ENCODE data around the gene DYRK1A. TPM values are rescaled to one million over a fixed set of nuclear protein-coding genes. Genes with fewer than 3 reads are reported as not detected.

Gene DYRK1A
- total RNA-seq, 1 donor from 2014 or later = 64.6 TPM

DNA sequence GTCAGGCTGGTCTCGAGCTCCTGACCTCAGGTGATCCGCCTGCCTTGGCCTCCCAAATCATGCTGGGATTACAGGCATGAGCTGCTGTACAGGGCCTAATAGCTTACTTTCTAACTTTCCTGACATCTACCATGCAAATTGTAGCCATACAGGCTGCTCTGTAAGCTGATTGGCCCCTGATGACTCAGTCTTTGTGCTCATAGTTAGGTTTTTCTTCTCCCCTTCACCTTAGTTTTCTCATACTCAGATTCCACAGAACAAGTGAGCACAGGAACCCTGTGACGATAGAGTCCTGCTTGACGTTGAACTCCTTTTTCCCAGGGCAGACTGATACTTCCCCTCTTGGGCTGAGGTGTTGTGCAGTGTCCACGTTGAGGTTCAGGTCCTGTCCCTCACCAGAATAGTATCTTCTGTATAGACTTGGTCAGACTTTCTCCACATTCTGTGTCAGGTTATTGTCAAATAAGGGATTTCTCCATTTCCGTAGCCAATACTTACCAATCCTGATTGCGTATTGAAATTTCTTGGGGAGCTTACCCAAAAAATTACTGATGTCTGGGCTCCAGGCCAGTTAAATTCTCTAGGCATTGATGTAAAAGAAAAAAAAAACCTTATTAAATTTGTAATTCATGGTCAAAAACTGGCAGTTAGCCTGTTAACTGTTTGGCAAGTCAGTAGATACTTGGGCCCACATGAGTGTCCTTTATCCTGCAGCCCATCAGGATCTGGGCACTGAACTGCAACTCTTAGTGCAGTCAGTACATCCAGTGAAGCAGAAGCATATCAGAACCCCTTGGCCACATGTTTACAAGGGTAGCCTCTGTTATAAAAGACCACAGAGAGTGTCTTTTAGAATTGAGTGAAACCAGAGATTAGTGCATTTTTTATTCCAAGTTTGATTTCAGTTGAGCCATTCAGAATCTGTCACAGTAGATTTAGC, 118.2 kb downstream of the DYRK1A start:
- no peaks in the 10 kb centered on the region for H3K27me3 ChIP-seq (ENCODE audit: low read depth)
- no peak for DNase-seq
- H3K4me1 ChIP-seq = peaks cover 20% of the 10 kb centered on the region
- intact Hi-C loops (cut with micrococcal nuclease) = no loop called here
- no peak overlapping the region for H3K4me3 ChIP-seq
- H3K9me3 ChIP-seq (replicated peaks) = no peaks in the 10 kb centered on the region
- H3K36me3 ChIP-seq = peaks cover 38% of the 10 kb centered on the region
- TF ChIP-seq, protein P1, sequence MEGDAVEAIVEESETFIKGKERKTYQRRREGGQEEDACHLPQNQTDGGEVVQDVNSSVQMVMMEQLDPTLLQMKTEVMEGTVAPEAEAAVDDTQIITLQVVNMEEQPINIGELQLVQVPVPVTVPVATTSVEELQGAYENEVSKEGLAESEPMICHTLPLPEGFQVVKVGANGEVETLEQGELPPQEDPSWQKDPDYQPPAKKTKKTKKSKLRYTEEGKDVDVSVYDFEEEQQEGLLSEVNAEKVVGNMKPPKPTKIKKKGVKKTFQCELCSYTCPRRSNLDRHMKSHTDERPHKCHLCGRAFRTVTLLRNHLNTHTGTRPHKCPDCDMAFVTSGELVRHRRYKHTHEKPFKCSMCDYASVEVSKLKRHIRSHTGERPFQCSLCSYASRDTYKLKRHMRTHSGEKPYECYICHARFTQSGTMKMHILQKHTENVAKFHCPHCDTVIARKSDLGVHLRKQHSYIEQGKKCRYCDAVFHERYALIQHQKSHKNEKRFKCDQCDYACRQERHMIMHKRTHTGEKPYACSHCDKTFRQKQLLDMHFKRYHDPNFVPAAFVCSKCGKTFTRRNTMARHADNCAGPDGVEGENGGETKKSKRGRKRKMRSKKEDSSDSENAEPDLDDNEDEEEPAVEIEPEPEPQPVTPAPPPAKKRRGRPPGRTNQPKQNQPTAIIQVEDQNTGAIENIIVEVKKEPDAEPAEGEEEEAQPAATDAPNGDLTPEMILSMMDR (IDR thresholded peaks at IDR 0.05; ENCODE audit: borderline replicate concordance) = no peak
- peak overlapping the region; percentile 13 for H3K27ac ChIP-seq (replicated peaks)

DNA sequence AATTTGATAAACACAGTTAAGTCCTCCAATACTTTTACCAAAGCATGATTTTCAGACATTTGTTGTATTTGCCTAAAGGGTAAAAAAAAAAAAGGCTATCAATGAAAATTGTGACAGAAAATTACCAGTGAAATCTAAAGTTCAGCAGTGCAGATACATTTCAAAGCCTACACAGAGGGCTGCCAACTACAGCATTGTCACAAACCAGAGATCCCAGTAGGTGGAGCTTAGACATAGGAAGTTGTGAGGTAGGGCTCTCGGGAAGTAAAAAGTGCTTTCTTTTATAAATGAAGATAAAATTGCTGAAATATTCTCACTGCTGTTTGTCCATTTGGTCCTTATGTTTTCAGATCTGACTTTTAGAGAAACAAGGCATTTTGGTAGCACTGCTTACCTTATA, 123.0 kb downstream of the DYRK1A start:
- intact Hi-C loops (cut with micrococcal nuclease) = no loop called here
- Histone ChIP-seq H3K27ac (replicated peaks) (peak overlapping the region; percentile 14), H3K9me3 (replicated peaks) (no peaks in the 10 kb centered on the region), H3K36me3 (peaks cover 36% of the 10 kb centered on the region), H3K4me3 (no peak overlapping the region), H3K27me3 (ENCODE audit: low read depth) (no peaks in the 10 kb centered on the region), H3K4me1 (peaks cover 58% of the 10 kb centered on the region)
- TF ChIP-seq, protein P1 (IDR thresholded peaks at IDR 0.05; ENCODE audit: borderline replicate concordance) = peak; percentile 37
- no peak for DNase-seq

DNA sequence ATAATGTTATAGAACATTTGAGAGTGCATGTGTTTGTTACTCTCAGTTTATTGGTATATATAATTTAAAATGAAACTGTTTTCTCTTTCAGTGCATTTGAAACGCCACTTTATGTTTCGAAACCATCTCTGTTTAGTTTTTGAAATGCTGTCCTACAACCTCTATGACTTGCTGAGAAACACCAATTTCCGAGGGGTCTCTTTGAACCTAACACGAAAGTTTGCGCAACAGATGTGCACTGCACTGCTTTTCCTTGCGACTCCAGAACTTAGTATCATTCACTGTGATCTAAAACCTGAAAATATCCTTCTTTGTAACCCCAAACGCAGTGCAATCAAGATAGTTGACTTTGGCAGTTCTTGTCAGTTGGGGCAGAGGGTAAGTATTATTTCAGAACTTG, 123.5 kb downstream of the DYRK1A start:
- H3K9me3 ChIP-seq (replicated peaks) = no peaks in the 10 kb centered on the region
- H3K36me3 ChIP-seq = peaks cover 38% of the 10 kb centered on the region
- no peak overlapping the region for H3K4me3 ChIP-seq
- H3K4me1 ChIP-seq = peaks cover 53% of the 10 kb centered on the region
- H3K27ac ChIP-seq (replicated peaks) = peak overlapping the region; percentile 14
- DNase-seq = no peak
- TF ChIP-seq, protein P1 (IDR thresholded peaks at IDR 0.05; ENCODE audit: borderline replicate concordance) = no peak
- intact Hi-C loops (cut with micrococcal nuclease) = no loop called here
- no peaks in the 10 kb centered on the region for H3K27me3 ChIP-seq (ENCODE audit: low read depth)

DNA sequence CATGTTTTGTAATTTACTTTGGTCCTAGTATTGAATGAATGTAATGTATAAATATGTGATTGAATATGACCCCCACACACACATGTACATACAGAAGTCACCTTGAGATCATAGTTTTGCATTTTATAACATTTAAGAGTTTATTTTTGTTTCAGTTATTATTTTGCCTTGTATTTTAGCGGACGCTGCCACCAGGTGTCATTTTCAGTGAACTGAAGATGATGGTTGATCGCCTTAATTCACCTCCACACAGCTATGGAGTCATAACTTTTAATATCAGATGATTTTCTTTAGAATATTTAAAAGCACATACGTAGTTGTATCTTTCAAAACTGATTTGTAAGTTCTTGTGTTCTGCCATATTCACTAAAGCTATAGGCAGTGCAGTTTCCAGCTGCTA, 130.4 kb downstream of the DYRK1A start:
- TF ChIP-seq, protein P1 (IDR thresholded peaks at IDR 0.05; ENCODE audit: borderline replicate concordance) = peak; percentile 44
- Histone ChIP-seq H3K9me3 (replicated peaks) (no peaks in the 10 kb centered on the region), H3K4me1 (peaks cover 31% of the 10 kb centered on the region), H3K27ac (replicated peaks) (peak overlapping the region; percentile 10), H3K27me3 (ENCODE audit: low read depth) (no peaks in the 10 kb centered on the region), H3K36me3 (peaks cover 37% of the 10 kb centered on the region), H3K4me3 (no peak overlapping the region)
- intact Hi-C loops (cut with micrococcal nuclease) = no loop called here
- DNase-seq = no peak

DNA sequence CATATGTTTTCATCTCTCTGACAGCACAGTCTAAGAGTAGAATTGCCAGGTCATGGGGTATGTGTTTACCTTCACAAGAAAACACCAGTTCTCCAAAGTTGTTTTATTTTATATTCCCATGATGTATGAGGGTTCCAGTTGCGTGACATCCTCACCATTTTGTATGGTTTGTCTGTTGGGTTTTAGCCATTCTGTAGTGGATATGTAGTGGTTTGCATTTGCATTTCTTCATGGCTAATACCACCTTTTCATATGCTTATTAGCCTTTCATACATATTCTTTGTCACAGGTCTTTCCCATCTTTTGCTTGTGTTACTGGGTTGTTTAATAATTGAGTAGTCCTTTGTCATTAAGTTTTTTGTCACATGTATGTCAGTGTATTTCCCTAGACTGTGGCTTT, 132.1 kb downstream of the DYRK1A start:
- TF ChIP-seq, protein P1 (IDR thresholded peaks at IDR 0.05; ENCODE audit: borderline replicate concordance) = no peak
- Histone ChIP-seq H3K36me3 (peaks cover 45% of the 10 kb centered on the region), H3K4me1 (peaks cover 21% of the 10 kb centered on the region), H3K4me3 (no peak overlapping the region), H3K27ac (replicated peaks) (no peak overlapping the region), H3K27me3 (ENCODE audit: low read depth) (no peaks in the 10 kb centered on the region), H3K9me3 (replicated peaks) (peaks cover 13% of the 10 kb centered on the region)
- DNase-seq = no peak
- intact Hi-C loops (cut with micrococcal nuclease) = no loop called here

All from left ventricle myocardium inferior (tissue), 1 donor.